ENCODE results near the gene PGBD2. TPM values are rescaled to one million over a fixed set of nuclear protein-coding genes. Genes with fewer than 3 reads are reported as not detected.

Gene PGBD2
- total and polyA plus RNA-seq, 9 of the 15 experiments (the other 6 are each of a cell fraction or from before 2014, with no cell fraction given), result 11.9 to 21.8 (median 14.7) TPM

- peaks cover 26 to 31% of the 10 kb centered on the region in 2 experiments for H3K4me1 ChIP-seq (replicated peaks in 1 of 2; ENCODE audit: control insufficient read depth in 2 of 2, insufficient read depth in 2 of 2, low read length in 2 of 2)
- peak overlapping the region; percentile 90 for H2AFZ ChIP-seq (ENCODE audit: low read depth, low read length)
- H3K27ac ChIP-seq (ENCODE audit: extremely low read depth, low read depth, low read length), result no peak overlapping the region; the same call in 2 of the 3 replicates
- no peaks in the 10 kb centered on the region for H3K36me3 ChIP-seq (ENCODE audit: control insufficient read depth, insufficient read depth, low read length)
- peak overlapping the region; percentile 49 to 93 for H3K9ac ChIP-seq (ENCODE audit: insufficient read depth in 1 of 2, low read depth in 2 of 2, low read length in 2 of 2)
- no peaks in the 10 kb centered on the region for H4K20me1 ChIP-seq (replicated peaks; ENCODE audit: control insufficient read depth, insufficient read depth, low read length)
- H3K4me3 ChIP-seq, result peak overlapping the region; percentile 42
- H3K9me1 ChIP-seq (ENCODE audit: control insufficient read depth, insufficient read depth, low read length), result no peaks in the 10 kb centered on the region
- no peaks in the 10 kb centered on the region for H3K9me3 ChIP-seq (replicated peaks; ENCODE audit: control insufficient read depth, insufficient read depth, low read depth, low read length)
- in situ Hi-C loops (cut with MboI), result no loop called here
- peak; percentile 69 for ATAC-seq
- peak; percentile 67 to 87 (median 72) for DNase-seq (ENCODE audit: extremely low read depth in 1 of 4, low spot score in 3 of 4)
- POLR2A ChIA-PET, result interaction anchor here (1.0 to 7.2 kb wide), 3 partner anchors 10 to 25 kb away, joined by 3 to 71 read pairs (median 4); partner anchors contain the start of gene ZNF672
- no TSS peak for BruUV-seq (replicated peaks)
- intact Hi-C loops (cut with micrococcal nuclease), result no loop called here
- FAIRE-seq, result peak; percentile 56
- no peaks in the 10 kb centered on the region for H3K27me3 ChIP-seq (ENCODE audit: control insufficient read depth in 2 of 2, insufficient read depth in 2 of 2, low read length in 2 of 2)
- H3K4me2 ChIP-seq (ENCODE audit: insufficient read depth, low read length), result peak overlapping the region; percentile 71
- CTCF ChIA-PET (ENCODE audit: low intra/inter-chr PET ratio), result no interaction called here
- 38% methylated on average over 39 of the region's 46 CpGs for whole genome bisulfite sequencing (ENCODE audit: insufficient coverage, low coverage, missing lambda C conversion rate)
- H3K79me2 ChIP-seq (ENCODE audit: control insufficient read depth, insufficient read depth, low read length), result peaks cover 10% of the 10 kb centered on the region
- TF ChIP-seq NCOA4 (IDR thresholded peaks at IDR 0.05; ENCODE audit: partially characterized antibody) (no peak), FOXM1 (IDR thresholded peaks at IDR 0.05; ENCODE audit: low read depth) (no peak), FOXM1 (CRISPR knock-in tag; IDR thresholded peaks at IDR 0.05; ENCODE audit: low read depth) (no peak), TRIM24 (IDR thresholded peaks at IDR 0.05) (no peak), SIRT6 (IDR thresholded peaks at IDR 0.05; ENCODE audit: low read depth, low read length) (no peak), CGGBP1 (CRISPR knock-in tag; IDR thresholded peaks at IDR 0.05) (no peak), HMG20B (CRISPR knock-in tag; IDR thresholded peaks at IDR 0.05) (no peak), POLR2G (IDR thresholded peaks at IDR 0.05; ENCODE audit: low read depth, low read length) (peak; percentile 81), MCM3 (IDR thresholded peaks at IDR 0.05) (no peak), FOXO4 (CRISPR knock-in tag; IDR thresholded peaks at IDR 0.05) (no peak), KLF16 (IDR thresholded peaks at IDR 0.05) (no peak)
- TF ChIP-seq, protein P1, sequence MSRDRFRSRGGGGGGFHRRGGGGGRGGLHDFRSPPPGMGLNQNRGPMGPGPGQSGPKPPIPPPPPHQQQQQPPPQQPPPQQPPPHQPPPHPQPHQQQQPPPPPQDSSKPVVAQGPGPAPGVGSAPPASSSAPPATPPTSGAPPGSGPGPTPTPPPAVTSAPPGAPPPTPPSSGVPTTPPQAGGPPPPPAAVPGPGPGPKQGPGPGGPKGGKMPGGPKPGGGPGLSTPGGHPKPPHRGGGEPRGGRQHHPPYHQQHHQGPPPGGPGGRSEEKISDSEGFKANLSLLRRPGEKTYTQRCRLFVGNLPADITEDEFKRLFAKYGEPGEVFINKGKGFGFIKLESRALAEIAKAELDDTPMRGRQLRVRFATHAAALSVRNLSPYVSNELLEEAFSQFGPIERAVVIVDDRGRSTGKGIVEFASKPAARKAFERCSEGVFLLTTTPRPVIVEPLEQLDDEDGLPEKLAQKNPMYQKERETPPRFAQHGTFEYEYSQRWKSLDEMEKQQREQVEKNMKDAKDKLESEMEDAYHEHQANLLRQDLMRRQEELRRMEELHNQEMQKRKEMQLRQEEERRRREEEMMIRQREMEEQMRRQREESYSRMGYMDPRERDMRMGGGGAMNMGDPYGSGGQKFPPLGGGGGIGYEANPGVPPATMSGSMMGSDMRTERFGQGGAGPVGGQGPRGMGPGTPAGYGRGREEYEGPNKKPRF (IDR thresholded peaks at IDR 0.05; ENCODE audit: low read depth, low read length), result no peak
- TF ChIP-seq, protein P2, sequence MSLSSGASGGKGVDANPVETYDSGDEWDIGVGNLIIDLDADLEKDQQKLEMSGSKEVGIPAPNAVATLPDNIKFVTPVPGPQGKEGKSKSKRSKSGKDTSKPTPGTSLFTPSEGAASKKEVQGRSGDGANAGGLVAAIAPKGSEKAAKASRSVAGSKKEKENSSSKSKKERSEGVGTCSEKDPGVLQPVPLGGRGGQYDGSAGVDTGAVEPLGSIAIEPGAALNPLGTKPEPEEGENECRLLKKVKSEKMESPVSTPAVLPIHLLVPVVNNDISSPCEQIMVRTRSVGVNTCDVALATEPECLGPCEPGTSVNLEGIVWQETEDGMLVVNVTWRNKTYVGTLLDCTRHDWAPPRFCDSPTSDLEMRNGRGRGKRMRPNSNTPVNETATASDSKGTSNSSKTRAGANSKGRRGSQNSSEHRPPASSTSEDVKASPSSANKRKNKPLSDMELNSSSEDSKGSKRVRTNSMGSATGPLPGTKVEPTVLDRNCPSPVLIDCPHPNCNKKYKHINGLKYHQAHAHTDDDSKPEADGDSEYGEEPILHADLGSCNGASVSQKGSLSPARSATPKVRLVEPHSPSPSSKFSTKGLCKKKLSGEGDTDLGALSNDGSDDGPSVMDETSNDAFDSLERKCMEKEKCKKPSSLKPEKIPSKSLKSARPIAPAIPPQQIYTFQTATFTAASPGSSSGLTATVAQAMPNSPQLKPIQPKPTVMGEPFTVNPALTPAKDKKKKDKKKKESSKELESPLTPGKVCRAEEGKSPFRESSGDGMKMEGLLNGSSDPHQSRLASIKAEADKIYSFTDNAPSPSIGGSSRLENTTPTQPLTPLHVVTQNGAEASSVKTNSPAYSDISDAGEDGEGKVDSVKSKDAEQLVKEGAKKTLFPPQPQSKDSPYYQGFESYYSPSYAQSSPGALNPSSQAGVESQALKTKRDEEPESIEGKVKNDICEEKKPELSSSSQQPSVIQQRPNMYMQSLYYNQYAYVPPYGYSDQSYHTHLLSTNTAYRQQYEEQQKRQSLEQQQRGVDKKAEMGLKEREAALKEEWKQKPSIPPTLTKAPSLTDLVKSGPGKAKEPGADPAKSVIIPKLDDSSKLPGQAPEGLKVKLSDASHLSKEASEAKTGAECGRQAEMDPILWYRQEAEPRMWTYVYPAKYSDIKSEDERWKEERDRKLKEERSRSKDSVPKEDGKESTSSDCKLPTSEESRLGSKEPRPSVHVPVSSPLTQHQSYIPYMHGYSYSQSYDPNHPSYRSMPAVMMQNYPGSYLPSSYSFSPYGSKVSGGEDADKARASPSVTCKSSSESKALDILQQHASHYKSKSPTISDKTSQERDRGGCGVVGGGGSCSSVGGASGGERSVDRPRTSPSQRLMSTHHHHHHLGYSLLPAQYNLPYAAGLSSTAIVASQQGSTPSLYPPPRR (CRISPR knock-in tag; IDR thresholded peaks at IDR 0.05; ENCODE audit: borderline replicate concordance), result no peak
These were observed 42.8 kb upstream of the PGBD2 start for GRCh38 chr1:248862998-248863881.
